HG03103 (cell line): ENCODE results near the gene VIPR1.

ENCODE experiments used
- ATAC-seq: cut with Tn5 transposase; IDR thresholded peaks from one replicate; pipeline ENCODE4 v1.9.1; 2021; ENCODE audit warnings: low read depth; ENCODE audit not compliant: unreplicated experiment

Gene VIPR1

GRCh38 chr3:42509111-42509510 is 6.7 kb downstream of the VIPR1 start:
- no peak for ATAC-seq

GRCh38 chr3:42510325-42510724 is 7.9 kb downstream of the VIPR1 start:
- ATAC-seq = no peak

- ATAC-seq = no peak
Observed at GRCh38 chr3:42511201-42511600, 8.8 kb downstream of the VIPR1 start.

- ATAC-seq = no peak
Observed at GRCh38 chr3:42511736-42512135, 9.3 kb downstream of the VIPR1 start.

- ATAC-seq = no peak
Observed at GRCh38 chr3:42513121-42513520, 10.7 kb downstream of the VIPR1 start.

- no peak for ATAC-seq
Observed at GRCh38 chr3:42513521-42513920, 11.1 kb downstream of the VIPR1 start.

- no peak for ATAC-seq
Observed at GRCh38 chr3:42514876-42515275, 12.4 kb downstream of the VIPR1 start.

GRCh38 chr3:42515391-42515916 is 13.0 kb downstream of the VIPR1 start:
- ATAC-seq = no peak

- ATAC-seq = no peak
Observed at GRCh38 chr3:42515976-42516375, 13.5 kb downstream of the VIPR1 start.

GRCh38 chr3:42516443-42516842 is 14.0 kb downstream of the VIPR1 start:
- ATAC-seq = no peak

GRCh38 chr3:42517117-42517516 is 14.7 kb downstream of the VIPR1 start:
- ATAC-seq = no peak

- ATAC-seq = no peak
Observed at GRCh38 chr3:42518800-42519567, 16.5 kb downstream of the VIPR1 start.

- ATAC-seq = no peak
Observed at GRCh38 chr3:42519568-42519962, 17.1 kb downstream of the VIPR1 start.

- no peak for ATAC-seq
Observed at GRCh38 chr3:42520336-42520735, 17.9 kb downstream of the VIPR1 start.

- no peak for ATAC-seq
Observed at GRCh38 chr3:42520906-42521305, 18.5 kb downstream of the VIPR1 start.

- ATAC-seq = no peak
Observed at GRCh38 chr3:42524751-42525150, 22.3 kb downstream of the VIPR1 start.

GRCh38 chr3:42525212-42525611 is 22.8 kb downstream of the VIPR1 start:
- no peak for ATAC-seq

GRCh38 chr3:42525736-42526345 is 23.4 kb downstream of the VIPR1 start:
- ATAC-seq = no peak

GRCh38 chr3:42526616-42527367 is 24.3 kb downstream of the VIPR1 start:
- no peak for ATAC-seq

GRCh38 chr3:42527368-42527917 is 25.0 kb downstream of the VIPR1 start:
- ATAC-seq = no peak

- no peak for ATAC-seq
Observed at GRCh38 chr3:42529468-42529867, 27.0 kb downstream of the VIPR1 start.
